HEK293 (cell line): ENCODE measurements around the gene DPCD.

Experiments
- CTCF ChIA-PET: fragments of 350-600 bp; formaldehyde crosslinking; extraction: SDS; loops from one replicate; lab custom pipeline; 2021; ENCODE audit warnings: antibody characterized with exemption; lab: Yijun Ruan, JAX
- POLR2A ChIA-PET: fragments of 300-600 bp; formaldehyde crosslinking; extraction: SDS; loops from one replicate; lab custom pipeline; 2020; ENCODE audit warnings: antibody characterized with exemption, inconsistent platforms; lab: Yijun Ruan, JAX
- H3K27ac ChIP-seq: fragments of 200-500 bp; sonication (Bioruptor generic); 2 replicates; pipeline ENCODE4 v1.5.1; 2014; ENCODE audit warnings: low read depth, low read length, control low read depth, inconsistent platforms; ENCODE audit errors: extremely low read depth
- H3K36me3 ChIP-seq, 2 experiments: fragments of 200-500 bp in 1 of 2; sonication (Bioruptor generic) in 1 of 2; 1 replicate in 1 of 2; 2 replicates in 1 of 2; pipeline ENCODE4 v1.5.1; 2014 to 2017; ENCODE audit warnings: inconsistent platforms in 2 of 2, low read length in 2 of 2; ENCODE audit not compliant: control insufficient read depth in 2 of 2, insufficient read depth in 1 of 2
- H3K4me1 ChIP-seq: fragments of 200-500 bp; sonication (Bioruptor generic); 2 replicates; pipeline ENCODE4 v1.5.1; 2014; ENCODE audit warnings: mild to moderate bottlenecking, low read length, inconsistent platforms; ENCODE audit not compliant: control insufficient read depth, insufficient read depth
- H3K4me3 ChIP-seq: 2 replicates; pipeline ENCODE4 v1.5.1; 2011; ENCODE audit warnings: low read depth, mild to moderate bottlenecking, control low read depth, low read length, moderate library complexity
- H3K9me3 ChIP-seq: fragments of 200-500 bp; sonication (Bioruptor generic); 2 replicates; pipeline ENCODE4 v1.5.1; 2014; ENCODE audit warnings: low read depth, low read length, inconsistent platforms; ENCODE audit not compliant: control insufficient read depth, insufficient read depth
- EGR2 ChIP-seq: fragments of 450-650 bp; formaldehyde crosslinking; IDR thresholded peaks from 2 replicates; pipeline ENCODE4 v1.5.1; 2016; ENCODE audit warnings: low read depth, missing biosample characterization, missing genetic modification characterization
- HOXA7 ChIP-seq: sonication (generic); formaldehyde crosslinking; IDR thresholded peaks from 2 replicates; pipeline ENCODE4 v1.8.1; 2022; ENCODE audit warnings: missing genetic modification reagents, borderline replicate concordance
- KLF9 ChIP-seq: fragments of 450-650 bp; formaldehyde crosslinking; IDR thresholded peaks from 2 replicates; pipeline ENCODE4 v1.5.1; 2016; ENCODE audit warnings: missing biosample characterization, missing genetic modification characterization, low read depth
- PBX3 ChIP-seq: sonication (generic); formaldehyde crosslinking; IDR thresholded peaks from 2 replicates; pipeline ENCODE4 v1.8.1; 2022; ENCODE audit warnings: mild to moderate bottlenecking, moderate library complexity, missing genetic modification reagents
- PRDM2 ChIP-seq: fragments of 450-650 bp; formaldehyde crosslinking; IDR thresholded peaks from 2 replicates; pipeline ENCODE4 v1.5.1; 2016; ENCODE audit warnings: missing biosample characterization, missing genetic modification characterization, borderline replicate concordance
- SP7 ChIP-seq: fragments of 450-650 bp; formaldehyde crosslinking; IDR thresholded peaks from 2 replicates; pipeline ENCODE4 v1.5.1; 2016; ENCODE audit warnings: missing biosample characterization, missing genetic modification characterization
- TRIM28 ChIP-seq: IDR thresholded peaks from 2 replicates; pipeline ENCODE4 v1.6.1; 2011; ENCODE audit warnings: low read length, control low read depth, borderline replicate concordance
- ZFHX2 ChIP-seq: fragments of 450-650 bp; formaldehyde crosslinking; conservative IDR thresholded peaks from 2 replicates; pipeline ENCODE4 v1.5.1; 2016; ENCODE audit warnings: missing biosample characterization, missing genetic modification characterization
- ZNF239 ChIP-seq: fragments of 450-650 bp; formaldehyde crosslinking; IDR thresholded peaks from 2 replicates; pipeline ENCODE4 v1.5.1; 2016; ENCODE audit warnings: missing biosample characterization, missing genetic modification characterization
- ZNF266 ChIP-seq: fragments of 450-650 bp; formaldehyde crosslinking; IDR thresholded peaks from 2 replicates; pipeline ENCODE4 v1.5.1; 2016; ENCODE audit warnings: missing biosample characterization, missing genetic modification characterization, low read depth
- ZNF350 ChIP-seq: fragments of 450-650 bp; formaldehyde crosslinking; IDR thresholded peaks from 2 replicates; pipeline ENCODE4 v1.5.0; 2017; ENCODE audit warnings: missing biosample characterization, mild to moderate bottlenecking, missing genetic modification characterization
- ZNF37A ChIP-seq: fragments of 450-650 bp; IDR thresholded peaks from 2 replicates; pipeline ENCODE4 v1.5.1; 2018; ENCODE audit warnings: missing biosample characterization, missing genetic modification characterization
- ZNF398 ChIP-seq: fragments of 450-650 bp; formaldehyde crosslinking; IDR thresholded peaks from 2 replicates; pipeline ENCODE4 v1.5.1; 2017; ENCODE audit warnings: missing biosample characterization, missing genetic modification characterization
- ZNF404 ChIP-seq: fragments of 450-650 bp; formaldehyde crosslinking; IDR thresholded peaks from 2 replicates; pipeline ENCODE4 v1.5.1; 2017; ENCODE audit warnings: missing biosample characterization, missing genetic modification characterization
- ZNF423 ChIP-seq: fragments of 450-650 bp; formaldehyde crosslinking; IDR thresholded peaks from 2 replicates; pipeline ENCODE4 v1.5.1; 2016; ENCODE audit warnings: missing biosample characterization, missing genetic modification characterization
- ZNF626 ChIP-seq: fragments of 450-650 bp; sonication (Bioruptor Pico); formaldehyde crosslinking; IDR thresholded peaks from 2 replicates; pipeline ENCODE4 v1.5.1; 2018; ENCODE audit warnings: missing biosample characterization, missing genetic modification characterization, inconsistent platforms
- ZNF645 ChIP-seq: fragments of 450-650 bp; formaldehyde crosslinking; IDR thresholded peaks from 2 replicates; pipeline ENCODE4; 2016; ENCODE audit warnings: missing biosample characterization, missing genetic modification characterization
- ZNF747 ChIP-seq: fragments of 450-650 bp; formaldehyde crosslinking; IDR thresholded peaks from 2 replicates; pipeline ENCODE4 v1.5.1; 2016; ENCODE audit warnings: missing biosample characterization, missing genetic modification characterization
- ZNF776 ChIP-seq: fragments of 450-650 bp; formaldehyde crosslinking; IDR thresholded peaks from 2 replicates; pipeline ENCODE4 v1.5.0; 2017; ENCODE audit warnings: missing biosample characterization, missing genetic modification characterization, borderline replicate concordance
- ZSCAN18 ChIP-seq: fragments of 450-650 bp; formaldehyde crosslinking; IDR thresholded peaks from 2 replicates; pipeline ENCODE4 v1.5.1; 2016; ENCODE audit warnings: missing biosample characterization, missing genetic modification characterization

The DPCD gene

GRCh38 chr10:101562231-101562630 is 25.9 kb upstream of the DPCD start (continued):
- TF ChIP-seq ZNF747 (tag by site-specific recombination) = no peak

GRCh38 chr10:101563007-101563406 is 25.1 kb upstream of the DPCD start:
- TF ChIP-seq TRIM28 (no peak), ZNF747 (tag by site-specific recombination) (no peak), ZNF776 (no peak), PRDM2 (tag by site-specific recombination) (no peak), ZNF266 (tag by site-specific recombination) (no peak), ZNF350 (tag by site-specific recombination) (no peak), HOXA7 (CRISPR knock-in tag) (no peak), EGR2 (tag by site-specific recombination) (no peak), SP7 (tag by site-specific recombination) (no peak), ZNF239 (tag by site-specific recombination) (no peak), ZNF404 (tag by site-specific recombination) (no peak), ZNF37A (no peak), ZSCAN18 (tag by site-specific recombination) (no peak), ZNF626 (tag by site-specific recombination) (no peak), ZFHX2 (no peak), ZNF423 (tag by site-specific recombination) (no peak), KLF9 (no peak), PBX3 (no peak), ZNF398 (tag by site-specific recombination) (no peak), ZNF645 (tag by site-specific recombination) (no peak)
- POLR2A ChIA-PET = no interaction called here
- Histone ChIP-seq H3K27ac (no peak overlapping the region), H3K4me1 (no peaks in the 10 kb centered on the region), H3K36me3 (no peaks in the 10 kb centered on the region), H3K4me3 (no peak overlapping the region), H3K9me3 (no peaks in the 10 kb centered on the region)
- CTCF ChIA-PET = interaction anchor here (0.6 to 1.7 kb wide), 3 partner anchors 8 to 349 kb away, joined by 3 to 10 read pairs (median 5); no protein-coding TSS in a partner anchor
